GM19395 (cell line): ENCODE results near the gene ZNF714.

Source experiments
- ATAC-seq: cut with Tn5 transposase; IDR thresholded peaks from one replicate; pipeline ENCODE4 v1.9.1; 2021; ENCODE audit warnings: mild to moderate bottlenecking, moderate library complexity; ENCODE audit not compliant: unreplicated experiment

ZNF714 gene

GRCh38 chr19:21082011-21082975 is at the start of gene ZNF714:
Gene ZNF714 (plus strand): TSS chr19:21082203. CDS start chr19:21098269, 16,066 bp downstream.
- ATAC-seq, result peak; percentile 97

DNA sequence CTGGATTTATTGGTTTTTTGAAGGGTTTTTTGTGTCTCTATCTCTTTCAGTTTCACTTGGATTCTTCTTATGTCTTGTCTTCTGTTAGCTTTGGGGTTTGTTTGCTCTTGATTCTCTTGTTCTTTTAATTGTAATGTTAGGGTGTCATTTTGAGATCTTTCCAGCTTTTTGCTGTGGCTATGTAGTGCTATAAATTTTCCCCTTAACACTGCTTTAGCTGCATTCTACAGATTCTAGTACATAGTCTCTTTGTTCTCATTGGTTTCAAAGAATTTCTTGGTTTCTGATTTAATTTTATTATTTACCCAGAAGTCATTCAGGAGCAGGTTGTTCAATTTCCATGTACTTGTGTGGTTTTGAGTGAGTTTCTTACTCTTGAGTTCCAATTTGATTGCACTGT is 37.0 kb upstream of the ZNF714 start:
- no peak for ATAC-seq

- ATAC-seq, result no peak
Observed at GRCh38 chr19:21046489-21046888, 35.5 kb upstream of the ZNF714 start.

- ATAC-seq, result no peak
Observed at GRCh38 chr19:21047716-21048115, 34.3 kb upstream of the ZNF714 start.

DNA sequence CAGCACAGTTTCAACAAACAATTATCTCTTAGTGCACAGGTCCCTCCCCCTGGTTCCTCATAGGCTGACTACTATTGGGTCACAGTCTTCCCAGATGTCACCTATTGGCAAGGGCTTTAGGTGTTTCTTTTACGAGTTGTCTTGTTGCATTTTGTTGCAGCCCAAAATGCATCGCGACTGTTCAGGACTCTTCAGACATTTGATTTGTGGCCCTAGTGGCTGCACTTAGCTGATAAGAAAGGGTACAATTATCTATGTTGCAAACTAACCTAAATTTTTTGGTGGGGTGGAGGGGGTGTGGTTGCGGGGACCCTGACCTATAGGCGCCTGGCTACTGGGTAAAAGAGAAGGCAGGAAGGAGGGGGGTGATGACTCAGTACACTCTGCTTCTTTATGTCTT is 29.1 kb upstream of the ZNF714 start:
- no peak for ATAC-seq

DNA sequence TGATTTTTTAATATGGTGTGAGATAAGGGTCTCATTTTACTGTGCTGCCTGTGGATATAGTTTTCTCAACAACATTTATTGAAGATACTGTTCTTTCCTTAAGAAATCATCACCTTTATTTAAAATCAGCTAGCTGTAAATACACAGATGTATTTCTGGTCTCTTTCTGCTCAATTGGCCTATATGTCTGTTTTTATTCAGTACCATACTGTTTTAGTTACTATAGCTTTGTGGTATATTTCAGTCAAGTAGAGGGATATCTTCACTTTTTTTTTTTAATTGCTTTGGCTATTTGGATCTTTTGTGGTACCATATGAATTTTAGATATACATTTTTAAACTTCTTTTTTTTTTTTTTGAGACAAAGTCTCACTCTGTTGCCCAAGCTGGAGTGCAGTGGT is 16.7 kb upstream of the ZNF714 start:
- ATAC-seq, result no peak

DNA sequence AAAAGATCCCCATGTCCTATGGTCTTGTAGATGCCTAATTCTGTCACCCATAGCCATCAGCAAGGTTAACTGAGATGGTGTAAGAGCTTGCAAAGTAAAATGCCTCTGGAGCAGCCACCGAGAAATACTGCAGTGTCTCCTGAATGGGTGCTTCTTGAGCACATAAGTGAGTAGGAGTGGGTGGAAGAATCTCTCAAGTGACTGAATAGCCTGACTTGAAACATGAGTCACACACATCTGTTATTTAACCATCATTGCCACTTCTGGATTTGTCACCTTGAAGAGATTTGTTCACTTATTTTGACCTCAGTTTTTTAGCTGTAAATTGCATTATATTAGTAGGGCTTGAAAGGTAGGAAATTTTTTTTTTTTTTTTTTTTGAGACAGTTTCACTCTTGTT is 2.3 kb downstream of the ZNF714 start:
- no peak for ATAC-seq

GRCh38 chr19:21087871-21088270 is 5.9 kb downstream of the ZNF714 start:
- no peak for ATAC-seq

DNA sequence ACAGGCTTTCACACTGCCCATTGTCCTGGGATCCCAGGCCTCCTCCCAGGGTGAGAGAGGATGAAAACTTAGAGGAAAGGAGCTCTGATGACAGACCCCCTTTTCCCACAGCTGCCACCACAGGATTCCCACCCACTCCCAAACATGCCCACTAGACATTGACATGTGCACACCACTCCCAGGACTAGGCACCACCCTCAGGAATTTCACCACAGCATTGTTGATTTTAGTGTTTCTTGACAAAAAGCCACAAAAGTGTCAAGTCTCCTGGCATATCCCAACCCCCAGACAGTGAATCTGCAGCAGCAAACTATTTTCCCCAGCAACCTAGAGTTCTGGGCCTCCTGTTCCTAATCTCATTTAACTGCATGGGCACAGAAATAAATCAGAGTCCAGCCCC is 10.1 kb downstream of the ZNF714 start:
- ATAC-seq, result no peak

DNA sequence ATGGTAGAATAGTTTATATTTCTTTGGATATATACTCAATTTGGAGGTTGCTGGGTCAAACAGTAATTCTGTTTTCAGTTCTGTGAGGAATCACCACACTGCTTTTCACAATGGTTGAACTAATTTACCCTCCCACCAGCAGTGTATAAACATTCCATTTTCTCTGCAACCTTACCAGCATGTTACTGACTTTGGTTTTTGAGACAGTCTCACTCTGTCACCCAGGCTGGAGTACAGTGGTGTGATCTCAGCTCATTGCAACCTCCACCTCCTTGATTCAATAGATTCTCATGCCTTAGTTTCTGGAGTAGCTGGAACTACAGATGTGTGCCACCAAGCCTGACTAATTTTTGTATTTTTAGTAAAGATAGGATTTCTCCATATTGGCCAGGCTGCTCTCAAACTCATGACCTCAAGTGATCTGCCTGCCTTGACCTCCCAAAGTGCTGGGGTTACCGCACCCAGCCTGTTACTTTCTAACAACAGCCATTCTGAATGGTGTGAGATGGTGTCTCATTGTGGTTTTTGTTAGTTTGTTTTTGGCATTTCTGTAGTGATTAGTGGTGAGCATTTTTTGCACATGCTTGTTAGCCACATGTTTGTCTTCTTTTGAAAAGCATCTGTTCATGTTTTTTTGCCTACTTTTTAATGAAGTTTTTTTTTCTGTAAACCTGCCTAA is 12.5 kb downstream of the ZNF714 start:
- no peak for ATAC-seq

DNA sequence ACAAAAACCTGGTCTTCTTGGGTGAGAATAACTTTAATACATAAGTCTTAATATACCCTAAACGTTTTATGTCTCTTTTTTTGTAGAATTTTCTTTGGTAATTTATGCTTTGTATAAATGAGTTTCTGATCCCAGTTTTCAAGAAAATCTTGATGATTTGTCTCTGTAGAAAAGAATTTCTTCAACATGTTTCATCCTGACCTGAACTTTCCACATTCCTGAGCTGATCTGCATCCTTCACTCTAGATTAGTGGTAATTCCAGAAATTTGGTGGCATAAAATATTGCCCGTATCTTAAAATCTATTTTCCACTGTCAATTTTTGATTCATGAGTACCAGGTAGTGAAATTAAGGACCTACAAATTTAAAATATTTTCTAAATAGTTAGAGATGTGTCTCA is 16.3 kb downstream of the ZNF714 start:
- ATAC-seq, result no peak

- ATAC-seq, result no peak
Observed at GRCh38 chr19:21101521-21102242, 19.7 kb downstream of the ZNF714 start.

DNA sequence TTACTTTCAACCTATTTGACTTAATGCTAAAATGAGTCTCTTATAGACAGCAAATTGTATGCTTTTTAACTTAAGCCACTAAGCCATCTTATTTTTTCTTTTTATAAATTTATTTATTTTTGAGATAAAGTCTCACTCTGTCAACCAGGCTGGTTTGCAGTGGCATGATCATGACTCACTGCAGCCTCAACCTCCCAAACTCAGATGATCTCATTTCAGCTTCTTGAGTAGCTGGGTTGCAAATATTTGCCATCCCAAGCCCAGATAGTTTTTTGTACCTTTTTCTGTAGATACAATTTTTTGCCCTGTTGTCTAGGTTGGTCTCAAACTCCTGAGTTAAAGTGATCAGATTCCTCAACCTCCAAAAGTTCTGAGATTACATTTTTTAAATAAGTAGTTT is 27.1 kb downstream of the ZNF714 start:
- no peak for ATAC-seq

GRCh38 chr19:21110183-21110582 is 28.2 kb downstream of the ZNF714 start:
- no peak for ATAC-seq

DNA sequence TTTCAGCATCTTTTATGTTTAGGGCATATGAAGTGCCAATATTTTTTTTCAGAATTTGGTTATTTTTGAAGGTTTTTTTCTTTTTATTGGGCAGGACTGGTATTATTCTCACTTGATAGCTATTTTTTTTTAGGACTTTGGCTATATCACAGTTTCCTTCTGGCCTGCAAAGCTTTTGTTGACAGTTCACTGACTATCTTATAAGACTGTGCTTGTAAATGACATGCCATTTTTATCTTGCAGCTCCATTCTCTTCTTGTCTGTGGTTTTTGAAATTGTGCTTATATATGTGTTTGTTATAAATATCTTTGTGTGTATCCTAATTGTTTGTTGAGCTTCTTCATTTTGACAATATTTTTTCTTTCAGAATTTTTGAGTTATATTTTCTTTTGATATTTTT is 33.4 kb downstream of the ZNF714 start:
- ATAC-seq, result no peak

GRCh38 chr19:21117041-21117907 is 35.3 kb downstream of the ZNF714 start:
- no peak for ATAC-seq

DNA sequence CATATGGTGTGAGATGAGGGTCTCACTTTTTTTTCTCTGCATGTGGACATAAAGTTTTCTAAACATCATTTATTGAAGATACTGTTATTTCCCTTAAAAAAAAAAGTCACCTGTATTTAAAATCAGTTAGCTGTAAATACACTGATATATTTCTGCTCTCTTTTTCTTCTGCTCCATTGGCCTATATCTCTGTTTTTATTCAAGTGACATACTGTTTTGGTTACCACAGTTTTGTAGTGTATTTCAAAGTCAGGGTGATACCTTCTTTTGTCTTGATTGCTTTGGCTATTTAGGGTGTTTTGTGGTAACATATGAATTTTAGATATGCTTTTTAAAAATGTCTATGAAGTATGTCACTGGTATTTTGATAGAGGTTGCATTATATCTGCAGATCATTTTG is 44.1 kb downstream of the ZNF714 start:
- no peak for ATAC-seq

DNA sequence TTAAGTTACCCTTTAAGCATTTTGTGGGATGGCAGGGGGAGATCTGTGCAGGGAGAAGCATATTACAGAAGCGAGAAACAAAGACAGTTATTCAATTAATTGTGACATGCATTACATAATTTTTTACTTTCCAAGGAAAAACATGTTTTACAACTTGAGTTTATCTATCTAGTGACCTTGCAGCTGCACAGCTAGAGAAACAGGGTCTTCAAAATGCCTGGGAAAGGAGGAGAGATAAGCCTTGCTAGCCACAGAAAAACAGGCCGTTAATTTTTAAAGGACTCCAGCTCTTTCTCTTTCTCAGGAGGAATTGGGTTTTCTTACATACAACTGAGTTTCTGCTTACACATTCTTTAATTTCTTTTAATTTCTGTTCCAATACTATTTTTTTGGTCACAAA is 45.0 kb downstream of the ZNF714 start:
- ATAC-seq, result no peak

DNA sequence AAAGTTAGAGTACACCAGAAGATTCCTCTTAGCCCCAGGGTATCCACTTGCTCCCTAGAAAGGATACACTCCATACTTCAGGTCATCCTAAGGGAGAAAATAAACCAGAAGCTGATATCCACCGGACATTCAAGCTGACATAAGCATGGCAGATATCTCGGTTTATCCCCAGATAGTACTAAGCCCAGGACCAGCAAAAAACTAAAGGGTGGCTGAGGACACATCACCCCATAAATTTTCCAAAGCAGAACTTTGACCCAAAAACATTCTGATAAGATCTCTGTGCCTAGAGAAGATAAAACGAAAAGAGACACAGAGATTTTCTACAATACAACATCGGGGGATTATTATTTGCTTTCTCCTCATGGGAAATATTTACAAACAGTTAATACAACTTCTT is 45.9 kb downstream of the ZNF714 start:
- no peak for ATAC-seq

GRCh38 chr19:21128901-21129698 is 47.1 kb downstream of the ZNF714 start:
- ATAC-seq, result no peak
